ENCODE data around the gene SNRPA1.

Gene SNRPA1

DNA sequence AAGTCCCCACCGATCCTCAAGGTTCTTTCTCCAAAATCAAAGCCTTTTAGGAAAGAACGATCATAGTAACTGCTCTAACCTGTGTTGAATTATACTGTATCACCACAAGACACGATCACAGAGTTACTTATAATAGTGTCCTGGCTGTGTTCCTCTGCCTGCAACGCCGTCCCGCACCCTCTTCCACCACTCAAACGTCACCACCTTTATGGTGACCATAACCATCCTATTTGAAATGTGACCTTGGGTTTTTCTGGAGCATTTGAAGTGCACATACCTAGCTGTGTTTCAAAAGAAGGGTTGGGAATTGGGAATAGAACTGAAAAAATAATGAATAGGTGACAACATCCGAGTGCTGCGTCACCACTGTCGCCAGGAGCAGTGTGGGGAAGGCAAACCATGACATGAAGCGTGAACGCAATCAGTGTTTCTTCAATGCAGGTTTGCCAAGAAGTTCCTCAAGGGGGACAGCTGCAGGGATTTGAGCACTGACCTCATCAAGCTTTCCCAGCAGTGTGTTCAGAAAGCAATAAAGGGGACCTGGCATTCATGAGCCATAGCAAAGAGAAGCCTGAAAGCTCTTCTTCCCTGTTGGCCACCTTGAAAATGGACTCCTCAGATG lies 17.0 kb downstream of the SNRPA1 start:
- peak overlapping the region; percentile 56 for H3K4me3 ChIP-seq (ENCODE audit: control insufficient read depth, low read depth, low read length)
- DNase-seq (ENCODE audit: low read depth): no peak
- TF ChIP-seq, protein P1, sequence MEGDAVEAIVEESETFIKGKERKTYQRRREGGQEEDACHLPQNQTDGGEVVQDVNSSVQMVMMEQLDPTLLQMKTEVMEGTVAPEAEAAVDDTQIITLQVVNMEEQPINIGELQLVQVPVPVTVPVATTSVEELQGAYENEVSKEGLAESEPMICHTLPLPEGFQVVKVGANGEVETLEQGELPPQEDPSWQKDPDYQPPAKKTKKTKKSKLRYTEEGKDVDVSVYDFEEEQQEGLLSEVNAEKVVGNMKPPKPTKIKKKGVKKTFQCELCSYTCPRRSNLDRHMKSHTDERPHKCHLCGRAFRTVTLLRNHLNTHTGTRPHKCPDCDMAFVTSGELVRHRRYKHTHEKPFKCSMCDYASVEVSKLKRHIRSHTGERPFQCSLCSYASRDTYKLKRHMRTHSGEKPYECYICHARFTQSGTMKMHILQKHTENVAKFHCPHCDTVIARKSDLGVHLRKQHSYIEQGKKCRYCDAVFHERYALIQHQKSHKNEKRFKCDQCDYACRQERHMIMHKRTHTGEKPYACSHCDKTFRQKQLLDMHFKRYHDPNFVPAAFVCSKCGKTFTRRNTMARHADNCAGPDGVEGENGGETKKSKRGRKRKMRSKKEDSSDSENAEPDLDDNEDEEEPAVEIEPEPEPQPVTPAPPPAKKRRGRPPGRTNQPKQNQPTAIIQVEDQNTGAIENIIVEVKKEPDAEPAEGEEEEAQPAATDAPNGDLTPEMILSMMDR (conservative IDR thresholded peaks at IDR 0.05; ENCODE audit: control insufficient read depth, insufficient read depth, low read depth, low read length): no peak

DNA sequence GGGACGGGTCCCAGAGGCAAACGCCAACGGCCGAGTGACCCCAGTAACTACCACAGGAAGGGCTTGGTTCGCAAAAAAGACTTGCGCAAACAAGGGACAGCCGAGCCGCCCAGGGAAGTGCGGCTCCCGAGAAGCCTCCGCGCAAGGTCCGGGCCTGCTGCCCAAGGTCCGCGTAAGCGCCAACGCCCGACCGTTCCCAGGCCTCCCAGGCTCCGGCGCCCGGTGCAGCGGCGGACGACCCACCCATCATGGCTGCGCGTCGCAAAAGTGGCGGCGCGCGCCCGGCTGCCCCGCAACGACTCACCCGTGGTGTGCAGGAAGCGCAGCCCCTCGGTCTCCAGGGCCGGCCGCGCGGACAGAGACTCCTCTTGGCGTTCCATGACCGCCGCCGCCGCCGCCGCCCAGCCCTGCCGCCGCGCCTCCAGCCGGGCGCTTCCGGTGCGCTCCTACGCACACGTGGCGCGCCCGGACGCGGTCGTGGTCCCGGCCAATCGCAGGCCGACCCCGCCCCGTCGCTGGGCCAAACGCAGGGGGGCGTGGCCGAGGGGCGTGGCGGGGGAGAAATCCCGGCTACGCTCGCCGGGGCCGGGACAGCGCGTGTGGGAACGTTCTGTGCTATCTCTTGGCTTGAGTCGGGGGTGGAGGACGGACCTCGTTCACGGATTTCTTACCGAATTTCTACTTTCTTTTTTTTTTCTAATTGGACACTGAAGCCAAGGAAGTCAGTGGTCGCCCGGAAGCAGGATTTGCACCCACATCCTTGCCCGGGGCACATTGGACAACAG lies 17.8 kb downstream of the SNRPA1 start, which contains the start of gene SELENOS:
Gene SELENOS, minus strand, starts transcription at position 448 of the 785 bp plus-strand sequence. Its CDS starts 68 bp downstream, at position 380.
- TF ChIP-seq, protein P1 (conservative IDR thresholded peaks at IDR 0.05; ENCODE audit: control insufficient read depth, insufficient read depth, low read depth, low read length): no peak
- peak; percentile 81 for DNase-seq (ENCODE audit: low read depth)
- H3K4me3 ChIP-seq (ENCODE audit: control insufficient read depth, low read depth, low read length): peak within 1 kb of the TSS; percentile 94

DNA sequence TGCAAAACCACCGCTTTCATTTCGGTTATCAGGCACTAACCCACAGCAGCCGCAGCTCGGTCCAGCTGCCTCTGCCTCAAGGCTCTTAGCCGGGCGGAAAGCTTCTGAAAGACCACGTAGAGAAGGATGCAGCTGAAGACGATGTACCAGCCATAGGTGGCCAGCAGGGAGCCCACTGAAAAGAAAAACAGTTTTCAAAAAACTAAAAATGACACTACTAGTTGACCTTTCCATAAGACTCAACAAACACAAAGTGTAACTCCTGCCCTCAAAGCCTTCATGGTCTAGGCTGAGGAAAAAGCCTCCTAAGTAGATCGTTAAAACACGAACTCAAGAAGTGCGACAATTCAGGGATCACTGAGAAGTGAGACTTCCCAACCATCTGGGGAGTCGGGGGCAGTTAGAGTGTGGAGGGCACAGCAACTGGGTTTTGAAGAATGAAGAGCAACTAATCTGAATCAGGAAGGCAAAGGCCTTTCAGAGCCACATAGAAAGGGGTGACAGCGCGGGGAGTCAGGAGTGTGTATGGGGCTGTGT lies 18.5 kb downstream of the SNRPA1 start:
- DNase-seq (ENCODE audit: low read depth): peak; percentile 41

DNA sequence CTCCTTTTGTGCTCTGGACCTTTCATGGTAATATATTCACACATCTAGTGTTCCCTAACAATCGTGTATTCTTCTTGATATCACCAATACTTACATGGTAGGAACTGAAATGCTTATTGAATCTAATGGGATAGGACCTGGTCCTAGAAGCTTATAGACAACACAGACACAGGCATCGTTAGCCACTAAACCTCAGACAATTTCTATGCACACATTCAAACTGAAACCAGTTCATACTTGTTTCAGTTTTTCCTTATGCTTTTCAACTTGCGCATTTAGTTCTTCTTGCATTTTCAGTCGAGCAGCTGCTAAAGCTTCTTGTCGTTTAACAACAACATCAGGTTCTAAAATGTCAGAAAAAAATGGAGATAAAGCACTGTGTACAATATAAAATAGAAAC lies 20.0 kb downstream of the SNRPA1 start:
- no peak overlapping the region for H3K4me3 ChIP-seq (ENCODE audit: control insufficient read depth, low read depth, low read length)
- TF ChIP-seq, protein P1 (conservative IDR thresholded peaks at IDR 0.05; ENCODE audit: control insufficient read depth, insufficient read depth, low read depth, low read length): no peak
- no peak for DNase-seq (ENCODE audit: low read depth)

More for the DNA sequence above, 18.5 kb downstream of the SNRPA1 start:
- H3K4me3 ChIP-seq (ENCODE audit: control insufficient read depth, low read depth, low read length): peak overlapping the region; percentile 94
- TF ChIP-seq, protein P1 (conservative IDR thresholded peaks at IDR 0.05; ENCODE audit: control insufficient read depth, insufficient read depth, low read depth, low read length): peak; percentile 41

DNA sequence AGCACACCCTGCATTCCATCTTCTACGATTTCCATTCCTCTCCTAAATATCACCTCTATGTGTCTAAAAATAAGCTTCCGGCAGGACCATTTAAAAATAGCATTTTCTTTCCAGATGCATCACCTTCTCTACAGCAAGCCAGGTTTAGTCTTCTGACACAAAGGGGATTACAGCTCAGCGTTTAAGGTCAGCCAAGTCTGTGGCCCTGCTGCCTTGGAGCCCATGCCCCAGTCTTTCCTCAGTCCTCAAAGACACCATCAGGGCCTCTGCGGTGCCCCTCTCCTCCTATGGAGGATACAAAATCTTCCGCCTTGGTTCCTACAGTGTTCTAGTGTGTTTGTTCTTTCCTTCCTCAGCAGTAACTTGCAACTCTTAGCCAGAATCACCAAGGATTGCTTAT lies 21.5 kb downstream of the SNRPA1 start:
- no peak overlapping the region for H3K4me3 ChIP-seq (ENCODE audit: control insufficient read depth, low read depth, low read length)
- no peak for DNase-seq (ENCODE audit: low read depth)
- TF ChIP-seq, protein P1 (conservative IDR thresholded peaks at IDR 0.05; ENCODE audit: control insufficient read depth, insufficient read depth, low read depth, low read length): no peak

DNA sequence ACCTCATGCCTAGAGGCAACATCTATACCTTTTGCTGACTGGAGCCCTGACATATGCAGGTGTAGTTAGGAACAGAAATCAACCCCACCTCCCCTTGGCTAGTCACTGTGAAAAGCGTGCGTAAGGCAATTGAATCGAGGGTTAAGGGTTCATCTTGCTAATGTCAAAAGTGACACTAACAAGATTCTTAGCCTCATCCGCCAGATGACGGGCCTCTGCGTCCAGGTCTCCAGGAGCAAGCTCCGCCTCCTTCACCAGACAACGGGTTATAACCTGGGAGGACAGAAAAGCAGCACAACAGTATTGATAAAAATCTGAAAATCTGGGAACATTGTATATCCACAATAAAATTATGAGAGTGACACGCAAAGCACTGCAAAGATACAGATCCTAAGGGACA lies 22.5 kb downstream of the SNRPA1 start:
- TF ChIP-seq, protein P1 (conservative IDR thresholded peaks at IDR 0.05; ENCODE audit: control insufficient read depth, insufficient read depth, low read depth, low read length): no peak
- H3K4me3 ChIP-seq (ENCODE audit: control insufficient read depth, low read depth, low read length): no peak overlapping the region
- DNase-seq (ENCODE audit: low read depth): no peak
